K562 (cell line): Measurements from ENCODE around the gene POLD2. TPM values are rescaled to one million over a fixed set of nuclear protein-coding genes. Genes with fewer than 3 reads are reported as not detected.
A peak's percentile ranks its signal among the peaks of the same experiment; 100 is the strongest.
"Not testable (repeated sequence)": the region's sequence is repeated elsewhere in the genome, so short reads cannot be mapped to it uniquely, and the experiment has no call there.

ENCODE experiments used
- ATAC-seq: fragments of 200-7000 bp; cut with Tn5 transposase; 3 replicates; pipeline ENCODE4 v1.9.1; 2020; ENCODE audit warnings: moderate library complexity
- BruUV-seq: library from RNA; stranded (reverse); fragments of 400-500 nt; replicated peaks from 2 replicates; lab custom pipeline; 2021; lab: Mats Ljungman, UMichigan
- CTCF ChIA-PET: fragments of 300-600 bp; formaldehyde crosslinking; extraction: SDS; loops from one replicate; lab custom pipeline; 2021; ENCODE audit warnings: low intra/inter-chr PET ratio; lab: Yijun Ruan, JAX
- POLR2A ChIA-PET: fragments of 300-600, 350-650 bp; sonication (Branson Sonifier 250); formaldehyde crosslinking; extraction: SDS; loops from one replicate; lab custom pipeline; 2021; ENCODE audit warnings: antibody characterized with exemption, inconsistent platforms; lab: Yijun Ruan, JAX
- DNase-seq, 4 experiments: peaks; one replicate each; pipeline versions ENCODE4 v3.0.0 to v3.0.0-alpha.2; 2011 to 2018; ENCODE audit warnings: low spot score in 3 of 4, mixed read lengths in 3 of 4; ENCODE audit errors: extremely low read depth in 1 of 4
- FAIRE-seq: peaks from 2 replicates; lab custom pipeline; 2011; peaks lifted over from hg19 to GRCh38; lab: Jason Lieb, UNC
- H2AFZ ChIP-seq: 2 replicates; pipeline ENCODE4 v1.6.0; 2011; ENCODE audit warnings: low read depth, low read length, control low read depth, inconsistent platforms
- H3K27ac ChIP-seq: fragments of 200-600 bp; 3 replicates; pipeline ENCODE4 v1.8.0; 2011; ENCODE audit warnings: low read depth, mild to moderate bottlenecking, control low read depth, inconsistent platforms, low read length, moderate library complexity, mixed read lengths; ENCODE audit errors: extremely low read depth
- H3K27me3 ChIP-seq, 2 experiments: fragments of 300-600 bp in 1 of 2; 2 replicates in 1 of 2; 3 replicates in 1 of 2; pipeline versions ENCODE4 v1.6.0 to v1.8.0; 2011; ENCODE audit warnings: inconsistent platforms in 2 of 2, low read length in 2 of 2, mild to moderate bottlenecking in 1 of 2, mixed read lengths in 1 of 2, moderate library complexity in 1 of 2; ENCODE audit not compliant: control insufficient read depth in 2 of 2, insufficient read depth in 2 of 2
- H3K36me3 ChIP-seq: fragments of 300-600 bp; 3 replicates; pipeline ENCODE4 v1.8.0; 2011; ENCODE audit warnings: mild to moderate bottlenecking, low read length, inconsistent platforms; ENCODE audit not compliant: control insufficient read depth, insufficient read depth
- H3K4me1 ChIP-seq, 2 experiments: fragments of 200-600 bp in 1 of 2; replicated peaks in 1 of 2; 2 replicates in 1 of 2; 3 replicates in 1 of 2; pipeline versions ENCODE4 v1.5.1 to v1.8.0; 2011; ENCODE audit warnings: inconsistent platforms in 2 of 2, low read length in 2 of 2, mild to moderate bottlenecking in 1 of 2, mixed read lengths in 1 of 2, moderate library complexity in 1 of 2; ENCODE audit not compliant: control insufficient read depth in 2 of 2, insufficient read depth in 2 of 2
- H3K4me2 ChIP-seq: 2 replicates; pipeline ENCODE4 v1.6.1; 2011; ENCODE audit warnings: low read length, control low read depth, inconsistent platforms, mixed read lengths; ENCODE audit not compliant: insufficient read depth
- H3K4me3 ChIP-seq: fragments of 200-600 bp; sonication (generic), shearing (Covaris generic); 2 replicates; pipeline ENCODE4 v1.5.1; 2016; ENCODE audit warnings: control low read depth, inconsistent platforms
- H3K79me2 ChIP-seq: fragments of 200-600 bp; 3 replicates; pipeline ENCODE4 v1.8.0; 2011; ENCODE audit warnings: low read length, inconsistent platforms; ENCODE audit not compliant: control insufficient read depth, insufficient read depth
- H3K9ac ChIP-seq, 2 experiments: 2 replicates each; pipeline versions ENCODE4 v1.6.0 to v1.6.1; 2011; ENCODE audit warnings: low read depth in 2 of 2, low read length in 2 of 2, control low read depth in 1 of 2, inconsistent platforms in 1 of 2, mild to moderate bottlenecking in 1 of 2, mixed read lengths in 1 of 2; ENCODE audit not compliant: insufficient read depth in 1 of 2
- H3K9me1 ChIP-seq: one replicate; pipeline ENCODE4 v1.6.0; 2011; ENCODE audit warnings: inconsistent platforms, mild to moderate bottlenecking, low read length, moderate library complexity; ENCODE audit not compliant: control insufficient read depth, insufficient read depth
- H3K9me3 ChIP-seq: replicated peaks from 2 replicates; pipeline ENCODE4 v1.5.1; 2011; ENCODE audit warnings: low read depth, low read length, inconsistent platforms; ENCODE audit not compliant: control insufficient read depth, insufficient read depth
- H4K20me1 ChIP-seq: replicated peaks from 2 replicates; pipeline ENCODE4 v1.6.1; 2011; ENCODE audit warnings: low read length, inconsistent platforms, mixed read lengths; ENCODE audit not compliant: control insufficient read depth, insufficient read depth
- BCLAF1 ChIP-seq, 2 experiments: fragments of 450-650 bp in 1 of 2; IDR thresholded peaks; 2 replicates each; pipeline ENCODE4 v1.6.1; 2011 to 2017; ENCODE audit warnings: low read depth in 2 of 2, antibody characterized with exemption in 1 of 2, borderline replicate concordance in 1 of 2, low read length in 1 of 2, mild to moderate bottlenecking in 1 of 2, mixed read lengths in 1 of 2; ENCODE audit not compliant: control insufficient read depth in 1 of 2
- FOS ChIP-seq: IDR thresholded peaks from 3 replicates; pipeline ENCODE4 v1.6.1; 2011; ENCODE audit not compliant: insufficient read length; ENCODE audit errors: extremely low read depth
- FOXK1 ChIP-seq: sonication (generic); formaldehyde crosslinking; IDR thresholded peaks from 2 replicates; pipeline ENCODE4 v1.8.0; 2022; ENCODE audit warnings: missing genetic modification reagents, mild to moderate bottlenecking, borderline replicate concordance
- HCFC1 ChIP-seq: IDR thresholded peaks from 2 replicates; pipeline ENCODE4 v1.6.1; 2012; ENCODE audit warnings: low read depth, low read length, improper control_type of control experiment
- HMBOX1 ChIP-seq: sonication (generic); IDR thresholded peaks from 2 replicates; pipeline ENCODE4 v1.6.1; 2016
- KDM1A ChIP-seq, 2 experiments: fragments of 450-650 bp; IDR thresholded peaks; 2 replicates each; pipeline ENCODE4 v1.6.1; 2016; ENCODE audit warnings: mild to moderate bottlenecking in 2 of 2
- NCOA6 ChIP-seq: fragments of 450-650 bp; IDR thresholded peaks from 2 replicates; pipeline ENCODE4 v1.6.1; 2017; ENCODE audit warnings: mild to moderate bottlenecking
- SPI1 ChIP-seq: IDR thresholded peaks from 2 replicates; pipeline ENCODE4 v1.6.1; 2011; ENCODE audit warnings: low read depth, low read length, control low read depth, borderline replicate concordance
- ZNF41 ChIP-seq: fragments of 250-450 bp; sonication (Bioruptor Pico); conservative IDR thresholded peaks from 2 replicates; pipeline ENCODE4 v1.4.0; 2020; ENCODE audit warnings: mild to moderate bottlenecking
- WGBS: fragments of 100-300 bp; shearing (Covaris generic); methylation state at CpG from one replicate; pipeline ENCODE4 v1.1.6; 2016; ENCODE audit warnings: low coverage, mixed read lengths; ENCODE audit not compliant: insufficient coverage; ENCODE audit errors: missing lambda C conversion rate; 5-methylcytosine and 5-hydroxymethylcytosine counted together
- in situ Hi-C: fragments of 300-500 bp; cut with MboI; formaldehyde crosslinking; loops from 4 replicates; pipeline ENCODE4 v1.15.0; 2018; ENCODE audit warnings: inconsistent platforms, mixed read lengths
- intact Hi-C: fragments of 100-400 bp; cut with micrococcal nuclease; formaldehyde crosslinking; loops from 2 replicates; pipeline ENCODE4 v1.14.2; 2022
- polyA plus RNA-seq, 8 experiments: library from polyadenylated mRNA; depleted of rRNA in 4 of 8; stranded (reverse) in 5 of 8; unstranded in 3 of 8; fragments of >200 nt; fragmentation: Nextera tagmentation in 2 of 8; fragmentation: Illumina TruSeq in 1 of 8; extraction: Ambion mirVana in 2 of 8; extraction: Trizol in 1 of 8; gene quantifications; 2 replicates each; pipeline versions ENCODE4 v1.2.1 to v1.2.3, GENCODE V29; 2011 to 2014; ENCODE audit warnings: inconsistent platforms in 1 of 8, missing spikeins in 1 of 8
- total RNA-seq, 7 experiments: library from RNA; depleted of rRNA in 6 of 7; stranded (reverse); fragments of >200 nt in 6 of 7; fragmentation: Illumina TruSeq in 2 of 7; extraction: Trizol in 2 of 7; gene quantifications; 2 replicates each; pipeline versions ENCODE4 v1.2.1 to v1.2.3, GENCODE V29; 2011 to 2021; ENCODE audit warnings: low replicate concordance in 1 of 7

POLD2 gene
- total and polyA plus RNA-seq, 9 of the 15 experiments (the other 6 are each of a cell fraction or from before 2014, with no cell fraction given) = 29.7 to 259 (median 225) TPM

DNA sequence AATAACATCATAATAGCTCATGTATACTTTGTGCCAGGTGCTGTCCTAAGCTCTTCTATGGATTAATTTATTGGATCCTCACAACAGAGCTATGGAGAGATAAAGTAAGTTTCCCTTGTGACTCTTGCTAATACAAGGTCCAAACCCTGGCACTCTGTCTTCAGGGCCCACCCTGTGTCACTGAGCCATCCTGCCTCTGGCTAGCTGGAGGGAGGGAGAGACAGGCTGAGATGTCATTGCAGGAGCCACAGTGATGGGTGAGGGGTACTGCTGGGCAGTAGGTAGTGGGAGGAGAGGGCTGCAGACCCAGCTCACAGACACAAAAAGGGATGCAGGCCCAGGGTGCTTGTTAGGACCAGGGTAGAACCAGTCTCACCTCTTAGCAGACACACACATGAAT lies 49.0 kb upstream of the POLD2 start (continued):
- TF ChIP-seq ZNF41 (CRISPR knock-in tag) = no peak
- TF ChIP-seq KDM1A (IDR thresholded peaks at IDR 0.05) = no peak
- no peak for TF ChIP-seq FOXK1
- TF ChIP-seq HCFC1 = no peak

- H3K9ac ChIP-seq, in situ Hi-C loops, H3K36me3 ChIP-seq, FAIRE-seq, H3K4me3 ChIP-seq, H3K79me2 ChIP-seq, BruUV-seq, CTCF ChIA-PET, ATAC-seq, H3K9me1 ChIP-seq, H4K20me1 ChIP-seq, intact Hi-C loops, H2AFZ ChIP-seq, DNase-seq, H3K4me2 ChIP-seq, H3K9me3 ChIP-seq, H3K4me1 ChIP-seq, H3K27ac ChIP-seq: not testable (repeated sequence)
- POLR2A ChIA-PET = interaction anchor here (0.6 to 1.2 kb wide), 4 partner anchors 13 to 59 kb away, joined by 3 read pairs; no protein-coding TSS in a partner anchor
- 21% methylated on average over 9 of the region's 9 CpGs for WGBS
- H3K27me3 ChIP-seq = peaks cover 22 to 29% of the 10 kb centered on the region in 2 experiments; a peak in 4 of 5 replicates
Measured at GRCh38 chr7:44171901-44172300, 48.6 kb upstream of the POLD2 start.

- Histone ChIP-seq H3K27me3 (peaks cover 14 to 18% of the 10 kb centered on the region in 2 experiments; a peak in 4 of 5 replicates), H2AFZ (no peak overlapping the region)
- CTCF ChIA-PET = no interaction called here
- TF ChIP-seq SPI1 = 0 out of 2 replicates have a peak, but pooled peaks have one; percentile 8
- no peak for TF ChIP-seq NCOA6
- TF ChIP-seq BCLAF1 (IDR thresholded peaks at IDR 0.05; ENCODE audit: borderline replicate concordance in 1 of 2, control insufficient read depth in 1 of 2, low read depth in 2 of 2, low read length in 1 of 2) = no peak
- no peak for TF ChIP-seq HMBOX1
- no peak for TF ChIP-seq FOS
- TF ChIP-seq, all 486 proteins: peak for 1
- H3K79me2 ChIP-seq = no peaks in the 10 kb centered on the region
- POLR2A ChIA-PET = interaction anchor here (0.6 to 0.8 kb wide), 2 partner anchors 13 to 464 kb away, joined by 3 read pairs; no protein-coding TSS in a partner anchor
- H4K20me1 ChIP-seq = no peaks in the 10 kb centered on the region
- DNase-seq (no peak), ATAC-seq (no peak), FAIRE-seq (no peak)
- H3K9ac ChIP-seq = no peak overlapping the region
- H3K4me1 ChIP-seq = no peaks in the 10 kb centered on the region; a peak in 1 of 5 replicates
- no peaks in the 10 kb centered on the region for H3K36me3 ChIP-seq
- no peak overlapping the region for H3K4me3 ChIP-seq
- H3K4me2 ChIP-seq = no peak overlapping the region
- H3K9me1 ChIP-seq = no peaks in the 10 kb centered on the region
- H3K9me3 ChIP-seq = no peaks in the 10 kb centered on the region
- intact Hi-C loops (no loop called here), in situ Hi-C loops (no loop called here)
- no peak overlapping the region for H3K27ac ChIP-seq
- BruUV-seq = no TSS peak
Measured at GRCh38 chr7:44167920-44168319, 44.6 kb upstream of the POLD2 start.
